Stimulated activated CD8-positive, alpha-beta memory T cell treated with anti-CD3 and anti-CD28 coated beads, Interleukin-7, amount 100 ng/mL, for 48 hours (primary cell): ENCODE measurements around the gene TNS3.

Source experiments
- DNase-seq, 2 donors: peaks; one replicate each; pipeline ENCODE4 v3.0.0-alpha.2; 2020; ENCODE audit warnings: low read depth in 1 of 2; ENCODE audit errors: extremely low read depth in 1 of 2

Gene TNS3

GRCh38 chr7:47376991-47377616 lies 204.8 kb downstream of the TNS3 start:
- DNase-seq: no peak

- no peak for DNase-seq
Measured at GRCh38 chr7:47375121-47375938, 206.6 kb downstream of the TNS3 start.

- no peak for DNase-seq
Measured at GRCh38 chr7:47374538-47374937, 207.4 kb downstream of the TNS3 start.

- no peak for DNase-seq
Measured at GRCh38 chr7:47373871-47374451, 207.9 kb downstream of the TNS3 start.

GRCh38 chr7:47371733-47372368 lies 210.1 kb downstream of the TNS3 start:
- no peak for DNase-seq

- no peak for DNase-seq
Measured at GRCh38 chr7:47371317-47371716, 210.6 kb downstream of the TNS3 start.

- DNase-seq: no peak
Measured at GRCh38 chr7:47370461-47371042, 211.4 kb downstream of the TNS3 start.

GRCh38 chr7:47369736-47370135 lies 212.2 kb downstream of the TNS3 start:
- no peak for DNase-seq

- no peak for DNase-seq
Measured at GRCh38 chr7:47368190-47368812, 213.6 kb downstream of the TNS3 start.

- DNase-seq: no peak
Measured at GRCh38 chr7:47367369-47367768, 214.5 kb downstream of the TNS3 start.

GRCh38 chr7:47366960-47367359 lies 215.0 kb downstream of the TNS3 start:
- no peak for DNase-seq

GRCh38 chr7:47366211-47366610 lies 215.7 kb downstream of the TNS3 start:
- DNase-seq: no peak

GRCh38 chr7:47362984-47363383 lies 218.9 kb downstream of the TNS3 start:
- DNase-seq: no peak

- DNase-seq: peak; percentile 31 to 45
Measured at GRCh38 chr7:47361746-47362215, 220.1 kb downstream of the TNS3 start.

GRCh38 chr7:47361236-47361635 lies 220.7 kb downstream of the TNS3 start:
- DNase-seq: no peak

- DNase-seq: no peak
Measured at GRCh38 chr7:47360301-47360900, 221.5 kb downstream of the TNS3 start.

GRCh38 chr7:47358944-47359588 lies 222.8 kb downstream of the TNS3 start:
- DNase-seq: no peak

- no peak for DNase-seq
Measured at GRCh38 chr7:47358357-47358756, 223.6 kb downstream of the TNS3 start.

- DNase-seq: no peak
Measured at GRCh38 chr7:47357863-47358262, 224.0 kb downstream of the TNS3 start.

GRCh38 chr7:47357361-47357760 lies 224.6 kb downstream of the TNS3 start:
- no peak for DNase-seq
